GM23338 (cell line): ENCODE data around the gene ACP2. TPM values are rescaled to one million over a fixed set of nuclear protein-coding genes. Genes with fewer than 3 reads are reported as not detected.

ENCODE experiments used
- ATAC-seq: fragments of 200-7000 bp; cut with Tn5 transposase; 3 replicates; pipeline ENCODE4 v1.9.1; 2020
- DNase-seq: peaks from one replicate; pipeline ENCODE4 v3.0.0-alpha.2; 2015; ENCODE audit warnings: low spot score
- H2AFZ ChIP-seq: fragments of 200-600 bp; sonication (generic); 2 replicates; pipeline ENCODE4 v1.8.0; 2016; ENCODE audit warnings: antibody characterized with exemption, mild to moderate bottlenecking, moderate library complexity
- H3F3A ChIP-seq: fragments of 200-600 bp; sonication (generic); replicated peaks from 2 replicates; pipeline ENCODE4 v1.8.0; 2017; ENCODE audit warnings: antibody characterized with exemption, mixed run types, low read depth
- H3K27ac ChIP-seq: fragments of 200-600 bp; sonication (generic); 2 replicates; pipeline ENCODE4 v1.6.1; 2016; ENCODE audit warnings: low read depth
- H3K27me3 ChIP-seq: fragments of 200-600 bp; sonication (generic); 2 replicates; pipeline ENCODE4 v1.8.0; 2016; ENCODE audit warnings: mild to moderate bottlenecking, mixed run types, moderate library complexity; ENCODE audit not compliant: insufficient read depth
- H3K36me3 ChIP-seq: fragments of 200-600 bp; sonication (generic); 2 replicates; pipeline ENCODE4 v1.8.0; 2016; ENCODE audit warnings: mild to moderate bottlenecking; ENCODE audit not compliant: insufficient read depth
- H3K4me1 ChIP-seq: fragments of 200-600 bp; sonication (generic); 2 replicates; pipeline ENCODE4 v1.8.0; 2016; ENCODE audit warnings: mild to moderate bottlenecking, moderate library complexity; ENCODE audit not compliant: insufficient read depth
- H3K4me2 ChIP-seq: fragments of 200-600 bp; sonication (generic); 2 replicates; pipeline ENCODE4 v1.7.1; 2017; ENCODE audit warnings: mixed run types
- H3K4me3 ChIP-seq: fragments of 200-600 bp; sonication (generic); 2 replicates; pipeline ENCODE4 v1.6.1; 2016; ENCODE audit warnings: mixed run types
- H3K79me2 ChIP-seq: fragments of 200-600 bp; sonication (generic); replicated peaks from 2 replicates; pipeline ENCODE4 v1.8.0; 2017; ENCODE audit warnings: mild to moderate bottlenecking; ENCODE audit not compliant: insufficient read depth
- H3K9me2 ChIP-seq: fragments of 200-600 bp; sonication (generic); 2 replicates; pipeline ENCODE4 v1.8.0; 2017; ENCODE audit not compliant: insufficient read depth
- H4K20me1 ChIP-seq: fragments of 200-600 bp; sonication (generic); replicated peaks from 2 replicates; pipeline ENCODE4 v1.8.0; 2017; ENCODE audit warnings: mild to moderate bottlenecking; ENCODE audit not compliant: insufficient read depth
- H3K27ac Mint-ChIP-seq: 2 replicates; pipeline ENCODE4 v1.8.0; 2020; ENCODE audit warnings: inconsistent platforms, mild to moderate bottlenecking, moderate library complexity, mixed read lengths
- H3K27me3 Mint-ChIP-seq: 3 replicates; pipeline ENCODE4 v1.8.0; 2022; ENCODE audit warnings: low read depth, mild to moderate bottlenecking, moderate library complexity, mixed read lengths, inconsistent platforms; ENCODE audit not compliant: insufficient read depth, poor library complexity
- H3K36me3 Mint-ChIP-seq: 3 replicates; pipeline ENCODE4 v1.8.0; 2021; ENCODE audit warnings: low read depth, mild to moderate bottlenecking, inconsistent platforms, moderate library complexity, mixed read lengths
- H3K4me1 Mint-ChIP-seq: 3 replicates; pipeline ENCODE4 v1.8.0; 2020; ENCODE audit warnings: mild to moderate bottlenecking, inconsistent platforms, mixed read lengths
- H3K4me3 Mint-ChIP-seq: 3 replicates; pipeline ENCODE4 v1.8.0; 2021; ENCODE audit warnings: moderate library complexity, mild to moderate bottlenecking, inconsistent platforms, mixed read lengths
- H3K9me3 Mint-ChIP-seq: 3 replicates; pipeline ENCODE4 v1.8.0; 2020; ENCODE audit warnings: moderate library complexity, mild to moderate bottlenecking, inconsistent platforms, mixed read lengths
- EZH2phosphoT487 ChIP-seq: fragments of 200-600 bp; sonication (generic); IDR thresholded peaks from one replicate; pipeline ENCODE4 v1.8.1; 2018; ENCODE audit warnings: antibody characterized with exemption; ENCODE audit not compliant: unreplicated experiment
- NANOG ChIP-seq: IDR thresholded peaks from 2 replicates; pipeline ENCODE4 v1.6.1; 2016; ENCODE audit warnings: antibody characterized with exemption, borderline replicate concordance
- ZNF462 ChIP-seq: fragments of 250-450 bp; sonication (Bioruptor Pico); IDR thresholded peaks from 2 replicates; pipeline ENCODE4 v1.5.0; 2020; ENCODE audit warnings: mild to moderate bottlenecking, moderate library complexity
- polyA plus RNA-seq: library from polyadenylated mRNA; unstranded; fragments of >200 nt; fragmentation: Nextera tagmentation; extraction: Ambion mirVana; gene quantifications from 2 replicates; pipeline ENCODE4 v1.2.1, GENCODE V29; 2016
- total RNA-seq: library from RNA; depleted of rRNA; stranded (reverse); fragments of >200 nt; shearing (Covaris generic); gene quantifications from 2 replicates; pipeline ENCODE4 v1.2.3, GENCODE V29; 2014

Gene ACP2
- total and polyA plus RNA-seq, 2 experiments from 2014 or later, result 7.3 to 32.1 TPM

- TF ChIP-seq ZNF462 (CRISPR knock-in tag), result no peak
Observed at GRCh38 chr11:47247502-47247901, 1.1 kb downstream of the ACP2 start (continued).

- H3K4me3 Mint-ChIP-seq, result no peak overlapping the region
- Histone ChIP-seq H3K27ac (no peak overlapping the region), H3K4me1 (peaks cover 10% of the 10 kb centered on the region), H3K9me2 (no peaks in the 10 kb centered on the region), H3K4me2 (no peak overlapping the region), H3K36me3 (no peaks in the 10 kb centered on the region), H3K4me3 (no peak overlapping the region), H3K27me3 (no peaks in the 10 kb centered on the region), H3F3A (no peaks in the 10 kb centered on the region), H2AFZ (no peak overlapping the region), H3K79me2 (peaks cover 18% of the 10 kb centered on the region), H4K20me1 (no peaks in the 10 kb centered on the region)
- H3K27me3 Mint-ChIP-seq, result peaks cover 22% of the 10 kb centered on the region
- ATAC-seq (no peak), DNase-seq (no peak)
- no peak overlapping the region for H3K27ac Mint-ChIP-seq
- peaks cover 10% of the 10 kb centered on the region for H3K4me1 Mint-ChIP-seq
- peaks cover 49% of the 10 kb centered on the region for H3K36me3 Mint-ChIP-seq
- no peaks in the 10 kb centered on the region for H3K9me3 Mint-ChIP-seq
- TF ChIP-seq EZH2phosphoT487 (no peak), NANOG (no peak)
Observed at GRCh38 chr11:47245611-47246357, 2.8 kb downstream of the ACP2 start.
